GM19035 (cell line): ENCODE measurements around the gene PCDHB8.
"Not testable (repeated sequence)": the region's sequence is repeated elsewhere in the genome, so short reads cannot be mapped to it uniquely, and the experiment has no call there.

ENCODE experiments used
- ATAC-seq: cut with Tn5 transposase; IDR thresholded peaks from one replicate; pipeline ENCODE4 v1.9.1; 2021; ENCODE audit not compliant: unreplicated experiment

The PCDHB8 gene

DNA sequence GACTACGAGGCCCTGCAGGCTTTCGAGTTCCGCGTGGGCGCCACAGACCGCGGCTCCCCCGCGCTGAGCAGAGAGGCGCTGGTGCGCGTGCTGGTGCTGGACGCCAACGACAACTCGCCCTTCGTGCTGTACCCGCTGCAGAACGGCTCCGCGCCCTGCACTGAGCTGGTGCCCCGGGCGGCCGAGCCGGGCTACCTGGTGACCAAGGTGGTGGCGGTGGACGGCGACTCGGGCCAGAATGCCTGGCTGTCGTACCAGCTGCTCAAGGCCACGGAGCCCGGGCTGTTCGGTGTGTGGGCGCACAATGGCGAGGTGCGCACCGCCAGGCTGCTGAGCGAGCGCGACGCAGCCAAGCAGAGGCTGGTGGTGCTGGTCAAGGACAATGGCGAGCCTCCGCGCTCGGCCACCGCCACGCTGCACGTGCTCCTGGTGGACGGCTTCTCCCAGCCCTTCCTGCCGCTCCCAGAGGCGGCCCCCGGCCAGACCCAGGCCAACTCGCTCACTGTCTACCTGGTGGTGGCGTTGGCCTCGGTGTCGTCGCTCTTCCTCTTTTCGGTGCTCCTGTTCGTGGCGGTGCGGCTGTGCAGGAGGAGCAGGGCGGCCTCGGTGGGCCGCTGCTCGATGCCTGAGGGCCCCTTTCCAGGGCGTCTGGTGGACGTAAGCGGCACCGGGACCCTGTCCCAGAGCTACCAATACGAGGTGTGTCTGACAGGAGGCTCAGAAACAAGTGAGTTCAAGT, 6.7 kb downstream of the PCDHB8 start:
- ATAC-seq = not testable (repeated sequence)

GRCh38 chr5:141186897-141187512, 9.4 kb downstream of the PCDHB8 start, which contains the start of gene PCDHB9:
TSS of gene PCDHB9 (plus strand) at chr5:141187161. CDS start at chr5:141187319, 158 bp downstream.
- ATAC-seq = no peak

GRCh38 chr5:141188682-141189081, 11.1 kb downstream of the PCDHB8 start:
- ATAC-seq = not testable (repeated sequence)

- ATAC-seq = not testable (repeated sequence)
These were observed 11.5 kb downstream of the PCDHB8 start for GRCh38 chr5:141189131-141189530.

DNA sequence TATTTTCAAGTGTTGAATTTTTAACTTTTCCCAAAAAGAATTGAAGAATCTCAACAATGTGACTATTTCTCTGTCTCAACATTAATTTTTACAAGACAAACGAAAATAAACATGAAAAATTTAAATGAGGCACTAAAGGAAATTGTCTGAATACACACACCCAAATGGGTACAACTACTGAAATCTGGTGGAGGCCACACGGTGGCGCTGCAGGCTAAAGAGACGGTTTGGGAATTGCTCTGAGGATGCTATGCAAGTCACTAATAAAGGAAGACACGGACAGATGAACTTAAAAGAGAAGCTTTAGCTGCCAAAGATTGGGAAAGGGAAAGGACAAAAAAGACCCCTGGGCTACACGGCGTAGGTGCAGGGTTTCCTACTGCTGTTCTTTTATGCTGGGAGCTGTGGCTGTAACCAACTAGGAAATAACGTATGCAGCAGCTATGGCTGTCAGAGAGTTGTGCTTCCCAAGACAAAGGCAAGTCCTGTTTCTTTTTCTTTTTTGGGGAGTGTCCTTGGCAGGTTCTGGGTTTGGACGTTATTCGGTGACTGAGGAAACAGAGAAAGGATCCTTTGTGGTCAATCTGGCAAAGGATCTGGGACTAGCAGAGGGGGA, 14.6 kb downstream of the PCDHB8 start, which contains the start of gene PCDHB10:
TSS of gene PCDHB10 (plus strand) at position 244 of the 616 bp plus-strand sequence. CDS start at position 444, 200 bp downstream.
- ATAC-seq = no peak

DNA sequence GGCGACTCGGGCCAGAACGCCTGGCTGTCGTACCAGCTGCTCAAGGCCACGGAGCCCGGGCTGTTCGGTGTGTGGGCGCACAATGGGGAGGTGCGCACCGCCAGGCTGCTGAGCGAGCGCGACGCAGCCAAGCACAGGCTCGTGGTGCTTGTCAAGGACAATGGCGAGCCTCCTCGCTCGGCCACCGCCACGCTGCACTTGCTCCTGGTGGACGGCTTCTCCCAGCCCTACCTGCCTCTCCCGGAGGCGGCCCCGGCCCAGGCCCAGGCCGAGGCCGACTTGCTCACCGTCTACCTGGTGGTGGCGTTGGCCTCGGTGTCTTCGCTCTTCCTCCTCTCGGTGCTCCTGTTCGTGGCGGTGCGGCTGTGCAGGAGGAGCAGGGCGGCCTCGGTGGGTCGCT, 16.7 kb downstream of the PCDHB8 start:
- ATAC-seq = not testable (repeated sequence)

GRCh38 chr5:141196363-141196762, 18.8 kb downstream of the PCDHB8 start:
- no peak for ATAC-seq

DNA sequence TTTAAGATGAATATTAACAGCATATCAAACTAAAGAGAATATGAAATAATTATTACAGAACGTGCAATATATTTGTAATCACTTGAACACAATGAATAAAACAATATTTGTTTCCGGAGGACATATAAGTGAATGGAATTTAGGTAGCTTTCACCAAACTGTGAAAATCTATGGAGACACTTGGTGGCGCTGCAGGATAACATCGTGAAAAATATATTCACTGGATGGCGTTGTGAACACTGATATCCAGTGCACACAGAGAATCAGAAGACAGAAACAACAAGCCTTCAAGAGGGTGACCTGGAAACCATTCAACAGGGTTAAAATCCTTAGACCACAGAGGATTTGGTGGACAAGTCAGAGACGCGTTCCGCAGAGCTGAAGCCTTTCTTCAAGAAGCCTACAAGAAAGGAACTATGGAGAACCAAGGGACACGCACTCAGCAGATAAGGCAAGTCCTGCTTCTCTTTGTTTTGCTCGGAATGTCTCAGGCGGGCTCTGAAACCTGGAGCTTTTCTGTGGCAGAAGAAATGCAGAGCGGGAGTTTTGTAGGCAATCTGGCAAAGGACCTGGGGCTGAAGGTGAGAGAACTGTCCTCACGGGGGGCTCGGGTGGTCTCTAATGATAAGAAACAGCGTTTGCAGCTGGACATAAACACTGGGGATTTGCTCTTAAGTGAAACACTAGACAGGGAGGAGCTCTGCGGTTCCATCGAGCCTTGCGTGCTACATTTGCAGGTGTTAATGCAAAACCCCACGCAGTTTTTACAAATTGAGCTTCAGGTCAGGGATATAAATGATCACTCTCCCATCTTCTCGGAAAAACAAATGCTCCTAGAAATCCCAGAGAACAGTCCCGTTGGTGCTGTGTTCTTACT, 22.0 kb downstream of the PCDHB8 start, which contains the start of gene PCDHB11:
TSS of gene PCDHB11 (plus strand) at position 269 of the 877 bp plus-strand sequence. CDS start at position 417, 148 bp downstream.
- ATAC-seq = no peak

GRCh38 chr5:141201126-141201525, 23.5 kb downstream of the PCDHB8 start:
- not testable (repeated sequence) for ATAC-seq

DNA sequence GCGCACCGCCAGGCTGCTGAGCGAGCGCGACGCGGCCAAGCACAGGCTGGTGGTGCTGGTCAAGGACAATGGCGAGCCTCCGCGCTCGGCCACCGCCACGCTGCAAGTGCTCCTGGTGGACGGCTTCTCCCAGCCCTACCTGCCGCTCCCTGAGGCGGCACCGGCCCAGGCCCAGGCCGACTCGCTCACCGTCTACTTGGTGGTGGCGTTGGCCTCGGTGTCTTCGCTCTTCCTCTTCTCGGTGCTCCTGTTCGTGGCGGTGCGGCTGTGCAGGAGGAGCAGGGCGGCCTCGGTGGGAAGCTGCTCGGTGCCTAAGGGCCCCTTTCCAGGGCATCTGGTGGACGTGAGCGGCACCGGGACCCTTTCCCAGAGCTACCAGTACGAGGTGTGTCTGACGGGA, 24.1 kb downstream of the PCDHB8 start:
- ATAC-seq = not testable (repeated sequence)

- no peak for ATAC-seq
These were observed 30.9 kb downstream of the PCDHB8 start, which contains the start of gene PCDHB12 for GRCh38 chr5:141208478-141208877. TSS of gene PCDHB12 (plus strand) at chr5:141208719. CDS start at chr5:141208908, 189 bp downstream.

- ATAC-seq = not testable (repeated sequence)
These were observed 32.7 kb downstream of the PCDHB8 start for GRCh38 chr5:141210281-141210680.

DNA sequence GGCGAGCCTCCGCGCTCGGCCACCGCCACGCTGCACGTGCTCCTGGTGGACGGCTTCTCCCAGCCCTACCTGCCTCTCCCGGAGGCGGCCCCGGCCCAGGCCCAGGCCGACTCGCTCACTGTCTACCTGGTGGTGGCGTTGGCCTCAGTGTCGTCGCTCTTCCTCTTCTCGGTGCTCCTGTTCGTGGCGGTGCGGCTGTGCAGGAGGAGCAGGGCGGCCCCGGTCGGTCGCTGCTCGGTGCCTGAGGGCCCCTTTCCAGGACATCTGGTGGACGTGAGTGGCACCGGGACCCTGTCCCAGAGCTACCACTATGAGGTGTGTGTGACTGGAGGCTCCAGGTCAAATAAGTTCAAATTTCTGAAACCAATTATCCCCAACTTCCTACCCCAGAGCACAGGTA, 33.3 kb downstream of the PCDHB8 start:
- not testable (repeated sequence) for ATAC-seq

GRCh38 chr5:141213656-141214339, 36.2 kb downstream of the PCDHB8 start, which contains the start of gene PCDHB13:
TSS of gene PCDHB13 (plus strand) at chr5:141213919. CDS start at chr5:141214124, 205 bp downstream.
- ATAC-seq = not testable (repeated sequence)

DNA sequence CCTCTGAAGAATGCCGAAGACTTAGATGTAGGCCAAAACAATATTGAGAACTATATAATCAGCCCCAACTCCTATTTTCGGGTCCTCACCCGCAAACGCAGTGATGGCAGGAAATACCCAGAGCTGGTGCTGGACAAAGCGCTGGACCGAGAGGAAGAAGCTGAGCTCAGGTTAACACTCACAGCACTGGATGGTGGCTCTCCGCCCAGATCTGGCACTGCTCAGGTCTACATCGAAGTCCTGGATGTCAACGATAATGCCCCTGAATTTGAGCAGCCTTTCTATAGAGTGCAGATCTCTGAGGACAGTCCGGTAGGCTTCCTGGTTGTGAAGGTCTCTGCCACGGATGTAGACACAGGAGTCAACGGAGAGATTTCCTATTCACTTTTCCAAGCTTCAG, 37.0 kb downstream of the PCDHB8 start:
- not testable (repeated sequence) for ATAC-seq

DNA sequence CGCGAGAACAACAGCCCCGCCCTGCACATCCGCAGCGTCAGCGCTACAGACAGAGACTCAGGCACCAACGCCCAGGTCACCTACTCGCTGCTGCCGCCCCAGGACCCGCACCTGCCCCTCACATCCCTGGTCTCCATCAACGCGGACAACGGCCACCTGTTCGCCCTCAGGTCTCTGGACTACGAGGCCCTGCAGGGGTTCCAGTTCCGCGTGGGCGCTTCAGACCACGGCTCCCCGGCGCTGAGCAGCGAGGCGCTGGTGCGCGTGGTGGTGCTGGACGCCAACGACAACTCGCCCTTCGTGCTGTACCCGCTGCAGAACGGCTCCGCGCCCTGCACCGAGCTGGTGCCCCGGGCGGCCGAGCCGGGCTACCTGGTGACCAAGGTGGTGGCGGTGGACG, 37.9 kb downstream of the PCDHB8 start:
- ATAC-seq = not testable (repeated sequence)

GRCh38 chr5:141216035-141216434, 38.4 kb downstream of the PCDHB8 start:
- not testable (repeated sequence) for ATAC-seq

DNA sequence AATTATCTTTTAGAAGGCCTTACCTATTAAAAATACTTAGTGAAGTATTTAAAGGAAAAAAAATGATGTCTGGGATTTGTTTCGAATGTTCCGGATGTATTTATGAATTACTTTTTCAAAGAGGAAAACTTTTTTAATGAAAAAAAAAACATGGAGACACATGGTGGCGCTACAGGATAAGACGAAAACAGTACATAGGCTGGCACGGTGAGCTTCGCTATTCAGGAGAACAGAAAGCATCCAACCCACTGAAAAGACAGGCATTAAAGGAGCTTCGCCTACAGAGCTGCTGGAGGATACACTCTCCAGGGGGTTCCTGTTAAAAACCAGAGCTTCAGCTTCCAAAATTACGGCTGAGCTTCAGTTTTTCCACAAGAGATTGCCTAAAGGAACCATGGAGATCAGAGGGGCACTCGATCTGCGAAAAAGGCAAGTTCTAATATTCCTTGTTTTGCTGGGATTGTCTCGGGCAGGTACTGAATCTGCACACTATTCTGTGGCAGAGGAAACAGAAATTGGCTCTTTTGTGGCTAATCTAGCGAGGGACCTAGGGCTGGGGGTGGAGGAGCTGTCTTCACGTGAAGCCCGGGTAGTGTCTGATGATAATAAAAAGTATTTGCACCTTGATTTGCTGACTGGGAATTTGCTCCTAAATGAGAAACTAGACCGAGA, 45.7 kb downstream of the PCDHB8 start, which contains the start of gene PCDHB14:
TSS of gene PCDHB14 (plus strand) at position 232 of the 672 bp plus-strand sequence. CDS start at position 395, 163 bp downstream.
- ATAC-seq = no peak

DNA sequence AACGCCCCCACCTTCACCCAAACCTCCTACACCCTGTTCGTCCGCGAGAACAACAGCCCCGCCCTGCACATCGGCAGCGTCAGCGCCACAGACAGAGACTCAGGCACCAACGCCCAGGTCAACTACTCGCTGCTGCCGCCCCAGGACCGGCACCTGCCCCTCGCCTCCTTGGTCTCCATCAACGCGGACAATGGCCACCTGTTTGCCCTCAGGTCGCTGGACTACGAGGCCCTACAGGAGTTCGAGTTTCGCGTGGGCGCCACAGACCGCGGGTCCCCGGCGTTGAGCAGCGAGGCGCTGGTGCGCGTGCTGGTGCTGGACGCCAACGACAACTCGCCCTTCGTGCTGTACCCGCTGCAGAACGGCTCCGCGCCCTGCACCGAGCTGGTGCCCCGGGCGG, 47.3 kb downstream of the PCDHB8 start:
- ATAC-seq = not testable (repeated sequence)
